Omental fat pad (tissue), 4 donors: ENCODE measurements around the gene ZNF124. TPM values are rescaled to one million over a fixed set of nuclear protein-coding genes. Genes with fewer than 3 reads are reported as not detected.

Source experiments
- small RNA-seq: library from RNA; depleted of rRNA; stranded (forward); fragments of <200 nt; gene quantifications from one replicate; pipeline ENCODE3, GENCODE V24; 2016
- total RNA-seq, 4 donors: library from RNA; depleted of rRNA; stranded (reverse); fragments of >200 nt; gene quantifications; one replicate each; pipeline ENCODE4 v1.1.0, GENCODE V29; 2016

Gene ZNF124
- total RNA-seq, 4 donors from 2014 or later, result 18.6 to 40.5 (median 24.0) TPM

Small RNA genes lying within 50 kb of the gene (small RNA-seq; reads per million reads assigned to genes)
- gene AL390728.3 (not detected), gene RNA5SP82 (not detected)

Other genes with a start within 250 kb of the ZNF124 start
- 10 to 100 TPM; 39.6 to 59.0 (median 48.5) TPM for gene AHCTF1, start 240.1 kb downstream of the ZNF124 start, total RNA-seq
- gene ZNF695, start 164.0 kb downstream of the ZNF124 start, total RNA-seq, result under 1 TPM in 2 of 4 donors, not detected in 2; 0.12 to 0.95 TPM
- gene ZNF670, start 93.2 kb downstream of the ZNF124 start, total RNA-seq, result 1 to 10 TPM; 2.3 to 3.2 (median 2.8) TPM
- gene ZNF669, start 67.7 kb downstream of the ZNF124 start, total RNA-seq, result 1 to 10 TPM; 4.0 to 9.1 (median 6.3) TPM
- not detected for gene VN1R5, start 84.1 kb upstream of the ZNF124 start, total RNA-seq
- 10 to 100 TPM; 18.8 to 31.5 (median 26.6) TPM for gene ZNF496, start 159.8 kb upstream of the ZNF124 start, total RNA-seq
- gene NLRP3, start 244.2 kb upstream of the ZNF124 start, total RNA-seq, result 10 to 100 TPM in 3 of 4 donors, 1 to 10 TPM in 1; 7.1 to 17.7 (median 14.4) TPM